ENCODE measurements around the gene MBOAT1. TPM values are rescaled to one million over a fixed set of nuclear protein-coding genes. Genes with fewer than 3 reads are reported as not detected.
A peak's percentile ranks its signal among the peaks of the same experiment; 100 is the strongest.

Gene MBOAT1
- total and polyA plus RNA-seq, 4 experiments from 2014 or later = 0.49 to 24.6 (median 12.5) TPM

DNA sequence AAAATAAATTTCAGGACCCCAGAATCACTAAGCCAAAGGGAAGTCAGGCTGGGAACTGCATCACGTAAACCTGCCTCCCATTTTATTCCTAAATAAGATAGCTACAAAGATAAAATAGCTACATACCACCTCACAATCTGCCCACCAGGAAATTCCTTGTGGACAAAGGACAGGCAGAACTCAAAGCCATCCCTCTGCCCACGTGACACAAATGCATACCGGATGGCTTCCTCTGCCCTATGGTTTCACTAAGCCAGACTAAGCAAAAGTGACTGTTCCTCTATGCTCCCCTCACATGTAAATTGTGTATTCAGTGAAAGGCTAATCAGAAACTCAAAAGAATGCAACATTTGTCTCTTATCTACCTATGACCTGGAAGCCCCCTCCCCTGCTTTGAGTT, 15.0 kb downstream of the MBOAT1 start:
- H3K27me3 Mint-ChIP-seq = no peaks in the 10 kb centered on the region
- Histone ChIP-seq H3K9me3 (ENCODE audit: control insufficient read depth in 1 of 2, low read length in 2 of 2) (no peaks in the 10 kb centered on the region), H3K4me3 (ENCODE audit: low read length in 2 of 2) (no peak overlapping the region), H3K4me1 (ENCODE audit: insufficient read depth, low read length) (peaks cover 9% of the 10 kb centered on the region), H3K36me3 (ENCODE audit: insufficient read depth, low read length) (no peaks in the 10 kb centered on the region), H3K27me3 (ENCODE audit: insufficient read depth, low read length) (no peaks in the 10 kb centered on the region), H3K27ac (ENCODE audit: low read depth, low read length) (no peak overlapping the region)
- POLR2A ChIA-PET (ENCODE audit: partially characterized antibody) = no interaction called here
- CTCF ChIA-PET (ENCODE audit: partially characterized antibody) = interaction anchor here (0.5 kb wide), 1 partner anchor 777 kb away, joined by 5 read pairs; no protein-coding TSS in a partner anchor
- DNase-seq = no peak
- H3K4me3 Mint-ChIP-seq = no peak overlapping the region
- intact Hi-C loops (cut with micrococcal nuclease) = no loop called here
- H3K36me3 Mint-ChIP-seq = peaks cover 12 to 22% of the 10 kb centered on the region in 2 donors
- H3K9me3 Mint-ChIP-seq = no peaks in the 10 kb centered on the region
- peaks cover 12 to 30% (median 25%) of the 10 kb centered on the region in 4 donors for H3K4me1 Mint-ChIP-seq
- peak overlapping the region in 1 of 7 donors; percentile 28 for H3K27ac Mint-ChIP-seq

GRCh38 chr6:20192625-20193024, 19.6 kb downstream of the MBOAT1 start:
- ChIA-PET CTCF (ENCODE audit: partially characterized antibody) (no interaction called here), POLR2A (ENCODE audit: partially characterized antibody) (no interaction called here)
- H3K9me3 Mint-ChIP-seq = peaks cover 0 to 2% (median 0%) of the 10 kb centered on the region in 8 donors
- H3K27ac Mint-ChIP-seq = no peak overlapping the region
- no peak overlapping the region for H3K4me3 ChIP-seq (ENCODE audit: low read length in 2 of 2)
- H3K4me3 Mint-ChIP-seq = no peak overlapping the region
- no peak for DNase-seq
- no peaks in the 10 kb centered on the region for H3K36me3 ChIP-seq (ENCODE audit: insufficient read depth, low read length)
- H3K36me3 Mint-ChIP-seq = peaks cover 5 to 38% of the 10 kb centered on the region in 2 donors
- H3K4me1 ChIP-seq (ENCODE audit: insufficient read depth, low read length) = no peaks in the 10 kb centered on the region
- H3K27me3 Mint-ChIP-seq = no peaks in the 10 kb centered on the region
- H3K27ac ChIP-seq (ENCODE audit: low read depth, low read length) = no peak overlapping the region
- H3K9me3 ChIP-seq (ENCODE audit: control insufficient read depth in 1 of 2, low read length in 2 of 2) = no peaks in the 10 kb centered on the region
- peaks cover 9 to 24% (median 14%) of the 10 kb centered on the region in 4 donors for H3K4me1 Mint-ChIP-seq
- no peaks in the 10 kb centered on the region for H3K27me3 ChIP-seq (ENCODE audit: insufficient read depth, low read length)
- intact Hi-C loops (cut with micrococcal nuclease) = no loop called here

DNA sequence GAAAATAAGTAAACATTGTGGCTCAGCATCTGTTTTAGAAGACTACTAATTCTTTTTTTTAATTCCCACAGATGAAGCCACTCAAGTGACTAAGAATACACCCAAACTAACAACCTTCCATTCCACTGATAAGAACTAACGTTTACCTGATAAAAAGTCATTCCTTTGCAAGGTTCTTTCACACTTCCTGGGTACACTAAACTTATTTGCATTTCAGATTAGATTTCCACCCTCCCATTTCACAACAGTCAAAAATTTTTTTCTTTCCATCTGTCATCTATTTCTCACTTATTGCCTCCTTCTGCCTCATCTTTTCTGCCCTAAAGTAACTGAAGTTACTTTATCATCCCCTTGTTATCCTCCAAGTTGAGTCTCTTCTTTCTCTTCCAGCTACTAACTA, 20.3 kb downstream of the MBOAT1 start:
- peak overlapping the region in 4 of 7 donors; percentile 0 to 32 (median 2) for H3K27ac Mint-ChIP-seq
- no peaks in the 10 kb centered on the region for H3K9me3 ChIP-seq (ENCODE audit: control insufficient read depth in 1 of 2, low read length in 2 of 2)
- no peaks in the 10 kb centered on the region for H3K27me3 ChIP-seq (ENCODE audit: insufficient read depth, low read length)
- CTCF ChIA-PET (ENCODE audit: partially characterized antibody) = no interaction called here
- POLR2A ChIA-PET (ENCODE audit: partially characterized antibody) = no interaction called here
- no peak overlapping the region for H3K27ac ChIP-seq (ENCODE audit: low read depth, low read length)
- intact Hi-C loops (cut with micrococcal nuclease) = no loop called here
- DNase-seq = no peak
- H3K4me1 ChIP-seq (ENCODE audit: insufficient read depth, low read length) = no peaks in the 10 kb centered on the region
- H3K4me1 Mint-ChIP-seq = peaks cover 9 to 21% (median 12%) of the 10 kb centered on the region in 4 donors
- no peaks in the 10 kb centered on the region for H3K36me3 ChIP-seq (ENCODE audit: insufficient read depth, low read length)
- no peak overlapping the region for H3K4me3 ChIP-seq (ENCODE audit: low read length in 2 of 2)
- H3K9me3 Mint-ChIP-seq = peaks cover 0 to 2% (median 0%) of the 10 kb centered on the region in 8 donors
- no peaks in the 10 kb centered on the region for H3K27me3 Mint-ChIP-seq
- H3K4me3 Mint-ChIP-seq = peak overlapping the region in 1 of 8 donors; percentile 0
- peaks cover 10 to 45% of the 10 kb centered on the region in 2 donors for H3K36me3 Mint-ChIP-seq

DNA sequence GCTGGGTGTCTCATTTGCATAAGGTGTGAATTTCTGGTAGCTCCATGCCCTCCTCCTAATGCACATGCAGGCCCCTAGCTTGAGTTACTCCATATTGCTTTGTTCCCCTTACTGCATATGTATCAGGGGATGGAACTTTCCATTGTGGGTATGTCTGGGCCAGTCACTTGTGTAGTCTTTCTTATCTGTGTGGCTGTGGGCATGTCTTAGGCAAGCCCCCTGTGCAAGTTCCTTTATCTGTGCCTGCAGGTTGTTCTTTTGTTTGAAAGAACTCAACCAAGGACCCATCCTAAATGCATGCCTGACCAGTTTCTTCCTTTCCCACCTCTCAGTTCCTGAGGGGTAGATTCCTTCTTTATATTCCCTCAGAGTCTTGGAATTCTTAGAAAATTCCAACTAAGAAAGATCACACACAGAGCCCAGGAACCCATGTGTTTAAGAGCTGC, 23.6 kb downstream of the MBOAT1 start:
- Histone ChIP-seq H3K36me3 (ENCODE audit: insufficient read depth, low read length) (no peaks in the 10 kb centered on the region), H3K27me3 (ENCODE audit: insufficient read depth, low read length) (no peaks in the 10 kb centered on the region), H3K9me3 (ENCODE audit: control insufficient read depth in 1 of 2, low read length in 2 of 2) (no peaks in the 10 kb centered on the region), H3K27ac (ENCODE audit: low read depth, low read length) (no peak overlapping the region), H3K4me1 (ENCODE audit: insufficient read depth, low read length) (no peaks in the 10 kb centered on the region), H3K4me3 (ENCODE audit: low read length in 2 of 2) (no peak overlapping the region)
- Mint-ChIP-seq H3K27me3 (no peaks in the 10 kb centered on the region), H3K9me3 (peaks cover 0 to 2% (median 0%) of the 10 kb centered on the region in 8 donors), H3K4me1 (peaks cover 9 to 18% (median 10%) of the 10 kb centered on the region in 4 donors), H3K36me3 (peaks cover 21 to 63% of the 10 kb centered on the region in 2 donors), H3K27ac (no peak overlapping the region), H3K4me3 (no peak overlapping the region)
- intact Hi-C loops (cut with micrococcal nuclease) = no loop called here
- POLR2A ChIA-PET (ENCODE audit: partially characterized antibody) = no interaction called here
- CTCF ChIA-PET (ENCODE audit: partially characterized antibody) = no interaction called here
- no peak for DNase-seq

DNA sequence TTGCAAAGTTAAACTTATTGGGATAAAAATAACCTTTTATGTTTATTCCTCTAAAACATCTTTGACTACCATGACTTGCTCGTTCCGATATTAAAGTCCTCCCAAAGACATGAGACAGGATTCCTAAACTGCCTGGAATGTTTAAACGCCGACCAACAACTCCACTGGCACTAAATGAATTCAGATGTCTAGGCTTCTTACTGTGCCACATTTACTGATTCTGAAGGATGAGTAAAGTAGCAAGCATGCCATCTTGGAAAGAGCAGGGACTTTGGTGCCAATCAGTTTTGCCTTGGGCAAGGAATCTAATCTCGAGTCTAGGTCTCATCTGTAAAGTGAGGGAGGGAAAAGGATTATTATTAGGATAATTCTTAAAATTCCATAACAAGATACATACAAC, 25.3 kb downstream of the MBOAT1 start:
- no peak overlapping the region for H3K27ac Mint-ChIP-seq
- peaks cover 25 to 72% of the 10 kb centered on the region in 2 donors for H3K36me3 Mint-ChIP-seq
- no peaks in the 10 kb centered on the region for H3K9me3 ChIP-seq (ENCODE audit: control insufficient read depth in 1 of 2, low read length in 2 of 2)
- H3K4me3 ChIP-seq (ENCODE audit: low read length in 2 of 2) = no peak overlapping the region
- H3K4me3 Mint-ChIP-seq = no peak overlapping the region
- peaks cover under 1 to 15% (median 7%) of the 10 kb centered on the region in 4 donors for H3K4me1 Mint-ChIP-seq
- H3K36me3 ChIP-seq (ENCODE audit: insufficient read depth, low read length) = no peaks in the 10 kb centered on the region
- H3K27ac ChIP-seq (ENCODE audit: low read depth, low read length) = no peak overlapping the region
- peaks cover 0 to 5% (median under 1%) of the 10 kb centered on the region in 8 donors for H3K9me3 Mint-ChIP-seq
- no peaks in the 10 kb centered on the region for H3K27me3 ChIP-seq (ENCODE audit: insufficient read depth, low read length)
- POLR2A ChIA-PET (ENCODE audit: partially characterized antibody) = no interaction called here
- CTCF ChIA-PET (ENCODE audit: partially characterized antibody) = interaction anchor here (0.8 kb wide), 1 partner anchor 16 kb away, joined by 3 read pairs; no protein-coding TSS in a partner anchor
- H3K27me3 Mint-ChIP-seq = no peaks in the 10 kb centered on the region
- no peaks in the 10 kb centered on the region for H3K4me1 ChIP-seq (ENCODE audit: insufficient read depth, low read length)
- intact Hi-C loops (cut with micrococcal nuclease) = no loop called here
- no peak for DNase-seq

- Histone ChIP-seq H3K4me3 (ENCODE audit: low read length in 2 of 2) (no peak overlapping the region), H3K9me3 (ENCODE audit: control insufficient read depth in 1 of 2, low read length in 2 of 2) (no peaks in the 10 kb centered on the region), H3K27me3 (ENCODE audit: insufficient read depth, low read length) (no peaks in the 10 kb centered on the region), H3K36me3 (ENCODE audit: insufficient read depth, low read length) (no peaks in the 10 kb centered on the region), H3K27ac (ENCODE audit: low read depth, low read length) (no peak overlapping the region), H3K4me1 (ENCODE audit: insufficient read depth, low read length) (no peaks in the 10 kb centered on the region)
- Mint-ChIP-seq H3K27ac (no peak overlapping the region), H3K36me3 (peaks cover 35 to 73% of the 10 kb centered on the region in 2 donors), H3K4me1 (peaks cover 4 to 17% (median 11%) of the 10 kb centered on the region in 4 donors), H3K4me3 (no peak overlapping the region), H3K27me3 (no peaks in the 10 kb centered on the region), H3K9me3 (peaks cover 0 to 5% (median 0%) of the 10 kb centered on the region in 8 donors)
- POLR2A ChIA-PET (ENCODE audit: partially characterized antibody) = no interaction called here
- no peak for DNase-seq
- intact Hi-C loops (cut with micrococcal nuclease) = no loop called here
- CTCF ChIA-PET (ENCODE audit: partially characterized antibody) = no interaction called here
Observed at GRCh38 chr6:20183706-20184105, 28.6 kb downstream of the MBOAT1 start.

DNA sequence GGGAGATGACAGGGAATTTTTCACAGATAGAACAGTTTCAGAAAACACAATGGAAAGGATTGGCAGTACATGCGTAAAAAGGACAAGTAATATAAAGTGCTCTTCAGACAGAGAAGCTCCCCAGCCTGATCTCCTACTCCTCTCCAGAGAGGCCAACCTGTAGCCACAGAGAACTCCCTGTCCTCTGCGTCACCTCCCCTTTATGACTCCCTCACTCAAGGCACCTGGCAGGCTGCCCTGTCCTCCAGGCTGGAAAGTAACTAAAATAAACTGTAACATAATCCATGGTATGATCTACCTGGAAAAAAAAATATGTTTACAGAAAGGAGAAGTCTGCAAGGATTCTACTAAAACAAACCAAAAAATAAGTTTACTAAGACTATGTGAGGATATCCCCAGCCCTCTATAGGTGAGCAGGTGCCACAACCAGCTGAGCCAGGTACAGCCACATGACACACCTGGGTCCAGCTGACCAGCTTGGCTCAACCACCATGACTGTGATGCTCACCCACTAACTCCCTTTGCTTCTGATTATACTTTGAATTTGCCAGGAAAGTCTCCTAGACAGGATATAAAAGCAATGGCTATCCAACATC, 29.2 kb downstream of the MBOAT1 start:
- H3K4me1 ChIP-seq (ENCODE audit: insufficient read depth, low read length) = no peaks in the 10 kb centered on the region
- peaks cover 36 to 67% of the 10 kb centered on the region in 2 donors for H3K36me3 Mint-ChIP-seq
- no peak overlapping the region for H3K4me3 Mint-ChIP-seq
- ChIA-PET CTCF (ENCODE audit: partially characterized antibody) (interaction anchor here (1.4 kb wide), 1 partner anchor 15 kb away, joined by 3 read pairs; no protein-coding TSS in a partner anchor), POLR2A (ENCODE audit: partially characterized antibody) (no interaction called here)
- no peak for DNase-seq
- H3K36me3 ChIP-seq (ENCODE audit: insufficient read depth, low read length) = no peaks in the 10 kb centered on the region
- intact Hi-C loops (cut with micrococcal nuclease) = no loop called here
- H3K4me3 ChIP-seq (ENCODE audit: low read length in 2 of 2) = no peak overlapping the region
- peak overlapping the region in 1 of 7 donors; percentile 60 for H3K27ac Mint-ChIP-seq
- no peaks in the 10 kb centered on the region for H3K27me3 Mint-ChIP-seq
- H3K27me3 ChIP-seq (ENCODE audit: insufficient read depth, low read length) = no peaks in the 10 kb centered on the region
- peaks cover 4 to 17% (median 11%) of the 10 kb centered on the region in 4 donors for H3K4me1 Mint-ChIP-seq
- H3K9me3 Mint-ChIP-seq = peaks cover 0 to 5% (median 0%) of the 10 kb centered on the region in 8 donors
- H3K9me3 ChIP-seq (ENCODE audit: control insufficient read depth in 1 of 2, low read length in 2 of 2) = no peaks in the 10 kb centered on the region
- no peak overlapping the region for H3K27ac ChIP-seq (ENCODE audit: low read depth, low read length)

Measured in CD4-positive, alpha-beta memory T cell (primary cell).